ENCODE data around the gene CARD14.
A peak's percentile ranks its signal among the peaks of the same experiment; 100 is the strongest.

CARD14 gene

GRCh38 chr17:80220736-80221215 lies 50.9 kb downstream of the CARD14 start:
- WGBS: 3% methylated on average over 41 of the region's 41 CpGs
- Histone ChIP-seq H3K4me1 (ENCODE audit: insufficient read depth, low read length) (peaks cover 13% of the 10 kb centered on the region), H3K27ac (ENCODE audit: low read depth, low read length) (no peak overlapping the region)

DNA sequence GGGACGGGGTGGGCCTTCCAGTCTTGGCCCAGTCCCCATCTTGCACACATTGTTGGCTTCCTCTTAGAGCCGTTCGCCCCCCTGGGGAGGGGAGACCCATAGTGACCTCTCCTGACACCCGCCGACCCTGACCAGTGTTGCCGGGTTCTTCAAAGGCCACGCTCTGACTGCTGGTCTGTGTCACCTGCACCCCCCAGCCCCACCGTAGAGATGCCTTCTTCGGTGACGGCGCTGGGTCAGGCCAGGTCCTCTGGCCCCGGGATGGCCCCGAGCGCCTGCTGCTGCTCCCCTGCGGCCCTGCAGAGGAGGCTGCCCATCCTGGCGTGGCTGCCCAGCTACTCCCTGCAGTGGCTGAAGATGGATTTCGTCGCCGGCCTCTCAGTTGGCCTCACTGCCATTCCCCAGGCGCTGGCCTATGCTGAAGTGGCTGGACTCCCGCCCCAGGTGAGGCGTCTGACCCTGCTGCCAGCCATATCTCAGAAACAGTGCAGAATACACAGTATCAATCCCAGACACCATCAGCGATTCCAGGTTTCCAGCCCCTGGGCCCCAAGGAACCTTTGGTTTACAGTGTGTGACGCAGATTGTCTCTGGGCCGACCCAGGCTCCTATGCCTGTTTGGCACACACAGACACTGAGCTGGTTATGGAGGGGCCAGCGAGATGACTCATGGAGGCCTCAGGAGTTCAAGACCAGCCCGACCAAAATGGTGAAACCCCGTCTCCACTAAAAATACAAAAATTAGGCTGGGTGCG lies 51.7 kb downstream of the CARD14 start:
- Histone ChIP-seq H3K9ac (ENCODE audit: low read depth, low read length) (0 out of 2 replicates have a peak overlapping the region, but pooled peaks have one; percentile 40), H3K36me3 (ENCODE audit: insufficient read depth, low read length) (peaks cover 2% of the 10 kb centered on the region; the same call in 1 of the 2 replicates), H3K9me3 (ENCODE audit: insufficient read depth, low read depth, low read length) (no peaks in the 10 kb centered on the region), H3K27ac (ENCODE audit: low read depth, low read length) (no peak overlapping the region), H3K4me3 (ENCODE audit: low read length) (peak overlapping the region; percentile 99), H3K4me1 (ENCODE audit: insufficient read depth, low read length) (peaks cover 13% of the 10 kb centered on the region), H3K27me3 (ENCODE audit: insufficient read depth, low read length) (no peaks in the 10 kb centered on the region)
- WGBS: 86% methylated on average over 29 of the region's 29 CpGs

More at GRCh38 chr17:80220736-80221215, 50.9 kb downstream of the CARD14 start:
- Histone ChIP-seq H3K9ac (ENCODE audit: low read depth, low read length) (0 out of 2 replicates have a peak overlapping the region, but pooled peaks have one; percentile 40), H3K36me3 (ENCODE audit: insufficient read depth, low read length) (peaks cover 7% of the 10 kb centered on the region; the same call in 1 of the 2 replicates), H3K4me3 (ENCODE audit: low read length) (peak overlapping the region; percentile 99), H3K9me3 (ENCODE audit: insufficient read depth, low read depth, low read length) (no peaks in the 10 kb centered on the region), H3K27me3 (ENCODE audit: insufficient read depth, low read length) (no peaks in the 10 kb centered on the region)

DNA sequence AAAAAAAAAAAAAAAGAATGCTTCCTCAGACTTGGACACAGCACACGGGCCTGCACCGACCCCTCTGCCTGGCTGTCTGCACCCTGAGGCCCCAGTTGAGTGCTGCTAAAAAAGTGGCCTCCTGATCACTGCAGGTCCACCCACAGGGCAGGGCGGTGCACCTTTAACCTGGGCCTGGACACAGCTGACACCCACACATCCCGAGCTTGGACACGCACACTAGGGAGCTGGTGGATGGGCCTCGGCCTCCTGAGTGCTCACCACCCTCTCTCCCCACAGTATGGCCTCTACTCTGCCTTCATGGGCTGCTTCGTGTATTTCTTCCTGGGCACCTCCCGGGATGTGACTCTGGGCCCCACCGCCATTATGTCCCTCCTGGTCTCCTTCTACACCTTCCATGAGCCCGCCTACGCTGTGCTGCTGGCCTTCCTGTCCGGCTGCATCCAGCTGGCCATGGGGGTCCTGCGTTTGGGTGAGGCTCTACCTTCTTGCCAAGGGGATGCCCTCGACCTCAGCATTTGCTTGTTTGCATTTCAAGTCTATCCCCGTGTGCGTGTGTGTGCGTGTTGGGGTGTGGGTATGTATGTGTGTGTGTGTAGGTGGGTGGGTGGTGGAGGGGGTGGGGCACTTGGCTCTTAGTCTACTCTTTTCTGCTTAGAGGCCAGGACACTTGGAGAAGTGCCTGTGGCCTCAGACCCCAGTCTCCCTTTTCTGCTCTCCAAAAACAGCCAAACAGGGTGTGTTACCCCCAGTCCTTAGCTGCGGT lies 52.7 kb downstream of the CARD14 start:
- no peak overlapping the region for H3K9ac ChIP-seq (ENCODE audit: low read depth, low read length)
- no peaks in the 10 kb centered on the region for H3K27me3 ChIP-seq (ENCODE audit: insufficient read depth, low read length)
- no peak overlapping the region for H3K4me3 ChIP-seq (ENCODE audit: low read length)
- H3K4me1 ChIP-seq (ENCODE audit: insufficient read depth, low read length): peaks cover 13% of the 10 kb centered on the region
- no peaks in the 10 kb centered on the region; the same call in 1 of the 2 replicates for H3K36me3 ChIP-seq (ENCODE audit: insufficient read depth, low read length)
- no peak overlapping the region for H3K27ac ChIP-seq (ENCODE audit: low read depth, low read length)
- WGBS: 96% methylated on average over 18 of the region's 18 CpGs
- no peaks in the 10 kb centered on the region for H3K9me3 ChIP-seq (ENCODE audit: insufficient read depth, low read depth, low read length)

- WGBS: 95% methylated on average over 18 of the region's 18 CpGs
- no peaks in the 10 kb centered on the region for H3K9me3 ChIP-seq (ENCODE audit: insufficient read depth, low read depth, low read length)
- H3K4me1 ChIP-seq (ENCODE audit: insufficient read depth, low read length): peaks cover 13% of the 10 kb centered on the region
- no peaks in the 10 kb centered on the region for H3K36me3 ChIP-seq (ENCODE audit: insufficient read depth, low read length)
- H3K27ac ChIP-seq (ENCODE audit: low read depth, low read length): no peak overlapping the region
- no peak overlapping the region for H3K9ac ChIP-seq (ENCODE audit: low read depth, low read length)
- H3K4me3 ChIP-seq (ENCODE audit: low read length): no peak overlapping the region
- no peaks in the 10 kb centered on the region for H3K27me3 ChIP-seq (ENCODE audit: insufficient read depth, low read length)
Measured at GRCh38 chr17:80223142-80223815, 53.4 kb downstream of the CARD14 start.

DNA sequence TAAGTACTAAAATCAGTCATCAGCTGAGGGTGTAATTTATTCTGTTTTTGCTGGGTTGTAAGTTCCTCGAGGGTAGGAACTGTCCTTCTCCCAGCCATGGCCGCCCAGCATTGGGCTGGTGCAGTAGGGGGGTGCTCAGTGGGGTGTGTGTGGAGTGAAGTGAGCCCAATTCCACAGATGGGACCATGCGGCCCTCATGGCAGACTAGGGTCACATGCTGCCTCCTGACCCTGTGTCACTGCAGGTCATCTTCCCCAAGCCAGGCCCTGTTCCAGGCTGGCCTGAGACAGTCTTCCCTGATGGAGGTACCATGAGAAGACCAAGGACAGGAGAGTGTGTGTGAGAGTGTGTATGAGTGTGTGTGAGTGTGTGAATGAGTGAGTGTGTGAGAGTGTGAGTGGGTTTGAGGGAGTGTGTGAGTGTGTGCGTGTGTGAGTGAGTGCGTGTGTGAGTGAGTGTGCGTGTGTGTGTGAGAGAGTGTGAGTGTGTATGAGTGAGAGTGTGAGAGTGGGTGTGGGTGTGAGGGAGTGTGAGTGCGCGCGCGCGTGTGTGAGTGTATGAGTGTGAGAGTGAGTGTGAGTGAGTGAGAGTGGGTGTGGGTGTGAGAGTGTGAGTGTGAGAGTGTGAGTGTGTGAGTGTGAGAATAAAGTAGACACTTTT lies 54.1 kb downstream of the CARD14 start:
- peaks cover 13% of the 10 kb centered on the region for H3K4me1 ChIP-seq (ENCODE audit: insufficient read depth, low read length)
- no peaks in the 10 kb centered on the region for H3K27me3 ChIP-seq (ENCODE audit: insufficient read depth, low read length)
- no peak overlapping the region for H3K27ac ChIP-seq (ENCODE audit: low read depth, low read length)
- no peaks in the 10 kb centered on the region for H3K9me3 ChIP-seq (ENCODE audit: insufficient read depth, low read depth, low read length)
- no peak overlapping the region for H3K4me3 ChIP-seq (ENCODE audit: low read length)
- H3K9ac ChIP-seq (ENCODE audit: low read depth, low read length): no peak overlapping the region
- 81% methylated on average over 11 of the region's 11 CpGs for WGBS
- no peaks in the 10 kb centered on the region for H3K36me3 ChIP-seq (ENCODE audit: insufficient read depth, low read length)

DNA sequence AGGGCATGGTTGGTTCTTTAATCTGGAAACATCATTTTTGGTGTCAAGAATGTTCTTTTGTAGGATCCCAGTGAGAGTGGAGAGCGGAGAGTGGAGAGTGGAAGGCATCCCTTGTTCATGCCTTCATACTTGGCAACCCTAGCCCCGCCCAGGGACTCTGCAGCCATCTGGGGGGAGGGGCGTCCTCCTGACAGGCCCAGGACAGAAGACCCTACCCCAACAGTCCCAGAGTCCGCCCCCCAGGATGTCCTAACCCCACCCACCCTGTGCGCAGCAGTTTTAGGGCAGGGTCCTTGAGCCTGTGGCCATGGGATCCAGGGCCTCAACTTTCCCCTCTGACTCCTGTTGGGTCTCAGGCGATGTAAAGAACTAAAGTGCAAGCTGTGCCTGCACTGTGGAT lies 54.9 kb downstream of the CARD14 start:
- WGBS: 71% methylated on average over 5 of the region's 6 CpGs
- no peaks in the 10 kb centered on the region for H3K9me3 ChIP-seq (ENCODE audit: insufficient read depth, low read depth, low read length)
- H3K36me3 ChIP-seq (ENCODE audit: insufficient read depth, low read length): no peaks in the 10 kb centered on the region
- H3K9ac ChIP-seq (ENCODE audit: low read depth, low read length): no peak overlapping the region
- peaks cover 13% of the 10 kb centered on the region for H3K4me1 ChIP-seq (ENCODE audit: insufficient read depth, low read length)
- no peaks in the 10 kb centered on the region for H3K27me3 ChIP-seq (ENCODE audit: insufficient read depth, low read length)
- H3K4me3 ChIP-seq (ENCODE audit: low read length): no peak overlapping the region
- H3K27ac ChIP-seq (ENCODE audit: low read depth, low read length): no peak overlapping the region

GRCh38 chr17:80225230-80225629 lies 55.4 kb downstream of the CARD14 start:
- no peaks in the 10 kb centered on the region for H3K27me3 ChIP-seq (ENCODE audit: insufficient read depth, low read length)
- no peaks in the 10 kb centered on the region for H3K9me3 ChIP-seq (ENCODE audit: insufficient read depth, low read depth, low read length)
- H3K36me3 ChIP-seq (ENCODE audit: insufficient read depth, low read length): no peaks in the 10 kb centered on the region
- peaks cover 13% of the 10 kb centered on the region for H3K4me1 ChIP-seq (ENCODE audit: insufficient read depth, low read length)
- no peak overlapping the region for H3K4me3 ChIP-seq (ENCODE audit: low read length)
- no peak overlapping the region; the same call in 1 of the 2 replicates for H3K9ac ChIP-seq (ENCODE audit: low read depth, low read length)
- no peak overlapping the region for H3K27ac ChIP-seq (ENCODE audit: low read depth, low read length)
- WGBS: 41% methylated on average over 6 of the region's 6 CpGs

GRCh38 chr17:80227156-80227555 lies 57.3 kb downstream of the CARD14 start:
- Histone ChIP-seq H3K27me3 (ENCODE audit: insufficient read depth, low read length) (no peaks in the 10 kb centered on the region), H3K4me1 (ENCODE audit: insufficient read depth, low read length) (peaks cover 13% of the 10 kb centered on the region), H3K9me3 (ENCODE audit: insufficient read depth, low read depth, low read length) (peaks cover 7% of the 10 kb centered on the region; the same call in 1 of the 2 replicates), H3K4me3 (ENCODE audit: low read length) (no peak overlapping the region), H3K9ac (ENCODE audit: low read depth, low read length) (no peak overlapping the region), H3K36me3 (ENCODE audit: insufficient read depth, low read length) (peaks cover 5% of the 10 kb centered on the region; the same call in 1 of the 2 replicates), H3K27ac (ENCODE audit: low read depth, low read length) (no peak overlapping the region)
- WGBS: 96% methylated on average over 4 of the region's 4 CpGs

DNA sequence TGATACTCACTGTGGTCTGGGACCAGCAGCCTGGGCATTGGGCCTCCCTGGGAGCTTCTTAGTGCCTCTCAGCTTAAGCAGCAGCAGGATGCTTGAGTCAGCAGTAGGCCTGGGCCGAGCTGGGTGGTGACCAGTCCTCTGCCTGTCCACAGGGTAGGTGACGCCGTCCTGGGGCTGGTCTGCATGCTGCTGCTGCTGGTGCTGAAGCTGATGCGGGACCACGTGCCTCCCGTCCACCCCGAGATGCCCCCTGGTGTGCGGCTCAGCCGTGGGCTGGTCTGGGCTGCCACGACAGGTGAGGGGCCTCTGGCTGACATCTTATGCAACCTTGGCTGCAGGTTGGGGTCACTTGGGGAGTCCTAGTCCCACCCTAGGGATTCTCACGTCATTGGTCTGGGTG lies 57.8 kb downstream of the CARD14 start:
- Histone ChIP-seq H3K9ac (ENCODE audit: low read depth, low read length) (no peak overlapping the region), H3K36me3 (ENCODE audit: insufficient read depth, low read length) (peaks cover 11% of the 10 kb centered on the region), H3K9me3 (ENCODE audit: insufficient read depth, low read depth, low read length) (peaks cover 12% of the 10 kb centered on the region), H3K4me1 (ENCODE audit: insufficient read depth, low read length) (peaks cover 13% of the 10 kb centered on the region), H3K4me3 (ENCODE audit: low read length) (no peak overlapping the region), H3K27me3 (ENCODE audit: insufficient read depth, low read length) (no peaks in the 10 kb centered on the region), H3K27ac (ENCODE audit: low read depth, low read length) (no peak overlapping the region)
- WGBS: 93% methylated on average over 10 of the region's 11 CpGs

GRCh38 chr17:80228477-80228876 lies 58.6 kb downstream of the CARD14 start:
- peaks cover 16% of the 10 kb centered on the region for H3K9me3 ChIP-seq (ENCODE audit: insufficient read depth, low read depth, low read length)
- WGBS: 89% methylated on average over 14 of the region's 14 CpGs
- no peak overlapping the region for H3K27ac ChIP-seq (ENCODE audit: low read depth, low read length)
- no peaks in the 10 kb centered on the region for H3K27me3 ChIP-seq (ENCODE audit: insufficient read depth, low read length)
- H3K9ac ChIP-seq (ENCODE audit: low read depth, low read length): no peak overlapping the region
- H3K4me3 ChIP-seq (ENCODE audit: low read length): no peak overlapping the region
- H3K36me3 ChIP-seq (ENCODE audit: insufficient read depth, low read length): peaks cover 14% of the 10 kb centered on the region
- H3K4me1 ChIP-seq (ENCODE audit: insufficient read depth, low read length): peaks cover 13% of the 10 kb centered on the region
